ENCODE measurements around the gene NXPH4.

Gene NXPH4

DNA sequence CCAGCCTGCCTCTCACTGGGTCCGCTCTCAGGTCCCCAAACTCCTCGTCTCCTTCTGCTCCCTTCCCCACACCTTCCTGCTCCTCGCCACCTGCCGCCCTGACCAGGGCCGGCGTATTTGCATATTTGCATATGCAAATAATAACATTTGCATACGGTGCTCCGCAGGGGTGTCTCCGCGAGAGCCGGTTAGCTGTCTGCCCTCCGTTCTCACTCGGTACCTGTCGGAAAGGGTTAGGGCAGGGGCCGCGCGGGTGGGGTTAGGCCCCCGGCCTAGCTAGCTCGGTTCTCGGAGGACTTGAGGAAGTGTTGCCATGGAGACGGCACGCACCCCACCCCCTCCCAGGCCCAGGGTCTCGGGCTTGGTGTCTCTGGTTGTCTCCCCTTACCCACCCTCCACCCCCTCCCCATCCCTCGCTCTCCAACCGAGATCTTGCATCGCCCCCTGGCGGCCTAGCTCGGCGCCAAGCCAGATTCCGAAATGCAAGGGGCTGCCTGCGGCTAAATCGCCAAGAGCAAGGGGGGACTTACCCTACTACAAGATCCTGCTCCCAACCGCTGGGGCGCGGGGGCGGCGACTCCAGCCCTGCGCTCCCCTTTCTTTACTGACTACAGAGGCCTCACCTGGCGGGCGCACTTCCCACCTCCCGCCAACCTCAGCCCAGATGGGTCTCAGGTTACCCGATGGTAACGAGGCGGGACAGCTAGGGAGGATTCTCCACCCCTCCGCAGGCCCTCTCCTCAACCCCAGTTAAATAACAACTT lies 26.3 kb downstream of the NXPH4 start:
- no peak overlapping the region for H3K4me3 ChIP-seq (ENCODE audit: low read depth in 1 of 2, low read length in 2 of 2)
- peaks cover 69 to 77% of the 10 kb centered on the region in 2 donors for H3K27me3 ChIP-seq (ENCODE audit: control insufficient read depth in 1 of 2, insufficient read depth in 2 of 2, low read length in 2 of 2)
- H3K27ac ChIP-seq (ENCODE audit: low read depth, low read length), result no peak overlapping the region
- no peak overlapping the region for H3K9ac ChIP-seq (ENCODE audit: low read length)
- no peaks in the 10 kb centered on the region for H3K9me3 ChIP-seq (ENCODE audit: low read length)
- no peaks in the 10 kb centered on the region for H3K36me3 ChIP-seq (ENCODE audit: insufficient read depth, low read length)
- peaks cover 50% of the 10 kb centered on the region for H3K4me1 ChIP-seq (ENCODE audit: insufficient read depth, low read length)

DNA sequence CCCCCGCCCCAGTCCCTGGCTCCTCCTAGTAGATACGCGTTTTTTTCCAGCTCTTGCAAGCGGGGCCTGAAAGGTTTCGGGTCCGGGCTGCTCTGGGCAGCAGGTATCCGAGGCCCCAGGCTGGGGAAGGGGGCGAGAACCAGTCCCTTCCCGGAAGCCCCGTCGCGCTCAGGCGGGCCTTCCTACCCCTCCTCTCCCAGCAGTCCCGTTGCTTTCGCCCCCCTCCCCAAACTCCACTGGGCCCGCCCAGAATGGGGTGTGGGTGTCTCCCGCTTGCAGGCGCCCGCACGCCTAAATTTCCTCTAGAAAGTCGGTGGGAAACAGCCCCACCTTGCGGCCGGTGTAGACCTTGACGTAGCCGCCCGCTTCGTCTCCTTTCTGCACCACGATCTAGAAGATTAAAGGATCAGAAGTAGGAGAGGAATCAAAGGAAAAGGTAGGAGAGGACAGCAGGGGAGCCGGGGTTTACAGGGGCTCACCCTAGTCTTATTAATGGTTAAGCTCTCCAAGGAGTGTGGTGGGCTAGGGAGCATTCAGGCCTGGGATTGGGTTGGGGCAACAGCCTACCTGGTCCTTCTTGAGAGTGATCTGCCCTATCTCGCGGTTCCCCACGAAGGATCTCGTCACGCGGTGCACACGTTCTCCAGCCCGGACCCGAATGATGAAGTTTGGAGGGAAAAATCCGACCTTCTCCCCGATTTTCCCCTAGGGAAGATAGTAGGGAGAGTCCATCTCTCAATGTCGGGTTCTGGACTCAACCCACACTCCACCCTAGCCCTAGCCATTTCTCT lies 27.1 kb downstream of the NXPH4 start:
- no peaks in the 10 kb centered on the region for H3K36me3 ChIP-seq (ENCODE audit: insufficient read depth, low read length)
- peaks cover 62 to 68% of the 10 kb centered on the region in 2 donors for H3K27me3 ChIP-seq (ENCODE audit: control insufficient read depth in 1 of 2, insufficient read depth in 2 of 2, low read length in 2 of 2)
- H3K4me1 ChIP-seq (ENCODE audit: insufficient read depth, low read length), result peaks cover 42% of the 10 kb centered on the region
- H3K4me3 ChIP-seq (ENCODE audit: low read depth in 1 of 2, low read length in 2 of 2), result no peak overlapping the region
- no peak overlapping the region for H3K9ac ChIP-seq (ENCODE audit: low read length)
- no peaks in the 10 kb centered on the region for H3K9me3 ChIP-seq (ENCODE audit: low read length)
- no peak overlapping the region for H3K27ac ChIP-seq (ENCODE audit: low read depth, low read length)

DNA sequence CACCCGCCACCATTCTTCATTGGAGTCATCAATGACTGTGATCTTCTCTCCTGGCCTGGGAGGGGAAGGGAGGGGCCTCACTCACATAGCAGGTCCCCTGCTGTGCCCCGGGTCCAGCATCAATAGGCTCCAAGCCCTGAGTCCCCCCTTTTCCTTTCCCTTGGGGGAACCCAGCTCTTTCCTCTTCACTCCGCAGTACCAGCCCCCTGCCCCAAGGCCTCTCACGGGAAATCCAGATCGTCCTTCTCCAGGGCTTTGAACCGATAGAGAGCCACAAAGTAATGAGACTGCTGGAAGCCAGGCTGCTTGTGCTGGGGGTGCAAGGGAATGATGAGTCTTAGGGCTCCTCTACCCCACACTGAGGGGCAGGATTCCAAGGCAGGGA lies 27.7 kb downstream of the NXPH4 start:
- no peaks in the 10 kb centered on the region for H3K36me3 ChIP-seq (ENCODE audit: insufficient read depth, low read length)
- peaks cover 61 to 64% of the 10 kb centered on the region in 2 donors for H3K27me3 ChIP-seq (ENCODE audit: control insufficient read depth in 1 of 2, insufficient read depth in 2 of 2, low read length in 2 of 2)
- H3K4me3 ChIP-seq (ENCODE audit: low read depth in 1 of 2, low read length in 2 of 2), result no peak overlapping the region
- no peak overlapping the region for H3K9ac ChIP-seq (ENCODE audit: low read length)
- no peak overlapping the region for H3K27ac ChIP-seq (ENCODE audit: low read depth, low read length)
- H3K9me3 ChIP-seq (ENCODE audit: low read length), result no peaks in the 10 kb centered on the region
- peaks cover 39% of the 10 kb centered on the region for H3K4me1 ChIP-seq (ENCODE audit: insufficient read depth, low read length)

DNA sequence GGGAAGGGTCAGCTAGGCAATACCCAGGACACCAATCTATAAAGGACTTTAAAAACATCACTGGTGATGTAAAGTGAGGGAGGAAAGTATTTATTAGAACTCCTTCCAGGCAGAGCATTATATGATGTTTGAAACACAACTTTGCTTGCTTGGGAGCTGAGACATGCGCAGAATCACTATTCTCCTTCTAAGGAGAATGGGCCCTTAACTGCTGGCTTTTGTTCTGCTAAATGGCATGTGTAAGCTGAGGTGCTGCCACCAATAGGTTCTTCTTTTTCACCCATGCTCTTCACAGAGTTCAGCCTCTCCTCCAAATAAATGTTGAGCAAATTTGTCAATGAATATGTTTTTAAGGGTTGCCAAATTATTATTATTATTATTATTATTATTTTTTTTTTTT lies 30.4 kb downstream of the NXPH4 start:
- H3K27me3 ChIP-seq (ENCODE audit: control insufficient read depth in 1 of 2, insufficient read depth in 2 of 2, low read length in 2 of 2), result peaks cover 36 to 38% of the 10 kb centered on the region in 2 donors
- H3K4me3 ChIP-seq (ENCODE audit: low read depth in 1 of 2, low read length in 2 of 2), result no peak overlapping the region
- H3K9ac ChIP-seq (ENCODE audit: low read length), result no peak overlapping the region
- peaks cover 16% of the 10 kb centered on the region for H3K4me1 ChIP-seq (ENCODE audit: insufficient read depth, low read length)
- H3K9me3 ChIP-seq (ENCODE audit: low read length), result no peaks in the 10 kb centered on the region
- no peaks in the 10 kb centered on the region for H3K36me3 ChIP-seq (ENCODE audit: insufficient read depth, low read length)
- no peak overlapping the region for H3K27ac ChIP-seq (ENCODE audit: low read depth, low read length)

DNA sequence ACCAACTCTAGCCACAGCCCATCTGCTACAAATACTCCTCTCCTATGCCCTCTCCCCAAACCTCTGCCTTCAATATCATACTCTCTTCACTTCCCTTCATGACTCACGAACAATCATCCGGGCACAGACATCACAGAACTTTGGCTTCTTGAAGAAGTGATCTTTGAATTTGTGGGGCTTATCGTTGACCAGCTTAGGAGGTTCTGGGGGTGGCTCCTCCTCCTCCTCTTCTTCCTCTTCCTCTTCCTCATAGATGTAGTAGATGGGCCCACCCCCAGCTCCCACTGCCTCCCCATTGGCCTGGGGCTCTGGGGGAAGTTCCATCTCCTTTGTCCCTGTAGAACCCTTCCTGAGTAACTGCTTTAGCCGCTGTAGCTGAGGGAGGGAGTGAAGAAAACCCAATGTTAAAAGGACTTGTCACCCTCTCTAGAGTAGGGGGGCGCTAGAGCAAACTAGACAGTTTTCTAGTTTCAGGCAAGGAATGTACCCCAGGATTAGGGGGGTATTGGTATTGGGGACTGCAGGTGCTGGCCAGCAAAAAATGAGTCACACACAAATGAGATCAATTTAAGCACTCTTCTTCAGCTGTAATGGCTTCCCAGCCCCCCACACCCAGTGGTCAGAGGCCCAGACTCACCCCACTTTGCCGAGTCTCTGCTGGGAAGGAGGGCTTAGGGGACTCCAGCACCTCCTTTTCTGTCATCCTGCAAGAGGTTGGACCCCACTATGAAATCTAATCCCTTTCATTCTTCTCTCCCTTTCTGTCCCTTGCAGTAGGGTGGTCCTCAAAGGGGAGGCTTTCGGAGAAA lies 32.5 kb downstream of the NXPH4 start:
- H3K4me1 ChIP-seq (ENCODE audit: insufficient read depth, low read length), result no peaks in the 10 kb centered on the region
- no peak overlapping the region for H3K4me3 ChIP-seq (ENCODE audit: low read depth in 1 of 2, low read length in 2 of 2)
- no peak overlapping the region for H3K9ac ChIP-seq (ENCODE audit: low read length)
- H3K9me3 ChIP-seq (ENCODE audit: low read length), result no peaks in the 10 kb centered on the region
- H3K27ac ChIP-seq (ENCODE audit: low read depth, low read length), result no peak overlapping the region
- peaks cover 16 to 17% of the 10 kb centered on the region in 2 donors for H3K27me3 ChIP-seq (ENCODE audit: control insufficient read depth in 1 of 2, insufficient read depth in 2 of 2, low read length in 2 of 2)
- H3K36me3 ChIP-seq (ENCODE audit: insufficient read depth, low read length), result no peaks in the 10 kb centered on the region

DNA sequence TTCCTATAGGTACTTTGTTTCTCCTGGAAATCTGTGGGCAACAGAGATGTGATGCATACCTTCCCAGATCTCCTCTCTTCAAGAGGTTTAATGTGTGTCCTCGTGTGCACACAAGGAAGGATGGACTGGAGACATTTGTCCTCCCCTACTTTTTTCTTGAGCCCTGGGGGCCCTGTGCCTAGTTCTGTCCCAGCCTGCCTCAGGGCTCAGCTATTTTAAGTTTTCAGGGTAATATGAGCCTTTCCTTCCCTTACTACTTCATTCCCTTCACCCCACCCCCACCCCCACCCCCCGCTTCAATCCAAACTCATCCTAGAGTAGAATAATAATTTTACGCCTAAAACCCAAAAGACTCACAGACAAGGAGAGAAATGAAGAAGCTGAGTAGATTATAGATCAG lies 33.9 kb downstream of the NXPH4 start:
- no peak overlapping the region for H3K9ac ChIP-seq (ENCODE audit: low read length)
- H3K27ac ChIP-seq (ENCODE audit: low read depth, low read length), result no peak overlapping the region
- H3K9me3 ChIP-seq (ENCODE audit: low read length), result no peaks in the 10 kb centered on the region
- H3K36me3 ChIP-seq (ENCODE audit: insufficient read depth, low read length), result peaks cover 6% of the 10 kb centered on the region
- no peaks in the 10 kb centered on the region for H3K4me1 ChIP-seq (ENCODE audit: insufficient read depth, low read length)
- no peak overlapping the region for H3K4me3 ChIP-seq (ENCODE audit: low read depth in 1 of 2, low read length in 2 of 2)
- H3K27me3 ChIP-seq (ENCODE audit: control insufficient read depth in 1 of 2, insufficient read depth in 2 of 2, low read length in 2 of 2), result peaks cover 4 to 8% of the 10 kb centered on the region in 2 donors

DNA sequence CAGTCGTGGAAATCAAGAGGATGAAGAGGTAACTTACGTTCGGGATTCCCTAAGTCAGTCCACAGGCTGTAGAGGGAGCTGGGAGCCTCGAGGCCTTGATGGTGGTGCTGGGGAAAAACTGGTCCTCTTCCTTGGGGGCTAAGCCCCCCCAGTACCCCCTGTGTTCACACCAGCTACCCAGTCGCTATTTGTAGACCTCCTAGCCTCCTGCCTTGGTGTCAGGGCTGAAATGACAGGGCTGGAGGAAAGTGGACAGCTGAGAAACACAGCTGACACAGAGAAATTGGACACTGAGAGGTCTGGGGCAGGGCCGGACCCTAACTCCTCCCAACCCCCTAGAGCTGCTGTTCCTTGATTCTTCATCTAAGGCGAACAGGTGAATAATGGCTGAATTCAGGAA lies 34.4 kb downstream of the NXPH4 start, which contains the start of gene STAC3:
Gene STAC3, minus strand, starts transcription at position 232 of the 400 bp plus-strand sequence. CDS start 1,551 bp downstream, outside the sequence.
- Histone ChIP-seq H3K4me1 (ENCODE audit: insufficient read depth, low read length) (no peaks in the 10 kb centered on the region), H3K4me3 (ENCODE audit: low read depth in 1 of 2, low read length in 2 of 2) (no peak within 1 kb of the TSS), H3K9me3 (ENCODE audit: low read length) (no peaks in the 10 kb centered on the region), H3K9ac (ENCODE audit: low read length) (no peak within 1 kb of the TSS), H3K36me3 (ENCODE audit: insufficient read depth, low read length) (peaks cover 10% of the 10 kb centered on the region), H3K27ac (ENCODE audit: low read depth, low read length) (no peak within 1 kb of the TSS), H3K27me3 (ENCODE audit: control insufficient read depth in 1 of 2, insufficient read depth in 2 of 2, low read length in 2 of 2) (peaks cover 4 to 8% of the 10 kb centered on the region in 2 donors)

DNA sequence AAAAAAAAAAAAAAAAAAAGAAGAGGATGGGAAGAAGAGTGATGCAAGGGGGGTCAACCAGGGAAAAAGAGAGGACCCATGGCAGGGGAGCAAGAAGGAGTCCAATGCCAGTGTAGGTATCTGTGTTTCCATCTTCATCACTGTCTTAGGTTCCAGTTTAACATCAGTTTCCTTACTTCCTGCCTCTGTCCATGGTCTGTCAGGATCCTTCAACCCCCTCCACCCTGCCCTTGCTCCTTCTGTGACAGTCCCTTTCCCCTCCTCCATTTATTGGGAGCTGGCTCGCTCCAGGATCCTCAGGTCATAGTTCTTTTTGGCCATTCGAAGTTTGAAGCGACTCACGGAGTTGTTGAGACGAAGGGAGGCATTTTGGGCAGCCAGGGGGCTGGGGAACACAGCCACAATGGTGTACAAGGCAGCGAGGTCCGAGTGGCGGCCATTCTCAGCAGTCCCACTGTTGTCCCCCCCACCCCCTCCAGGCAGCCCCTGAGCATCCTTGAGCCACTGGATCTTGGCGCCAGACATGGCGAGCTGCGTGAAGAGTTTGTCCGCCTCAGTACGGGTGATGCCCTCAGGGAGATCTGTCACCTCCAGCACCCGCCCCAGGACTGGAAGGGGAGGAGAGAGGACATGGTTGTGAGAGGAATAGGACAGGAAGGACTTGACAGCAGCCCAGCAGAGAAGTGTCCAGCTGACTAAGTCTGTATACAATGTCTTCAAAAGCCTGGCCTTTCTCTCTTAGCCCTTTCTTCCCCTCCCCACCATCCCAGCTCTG lies 38.1 kb downstream of the NXPH4 start:
- peaks cover 43% of the 10 kb centered on the region for H3K36me3 ChIP-seq (ENCODE audit: insufficient read depth, low read length)

DNA sequence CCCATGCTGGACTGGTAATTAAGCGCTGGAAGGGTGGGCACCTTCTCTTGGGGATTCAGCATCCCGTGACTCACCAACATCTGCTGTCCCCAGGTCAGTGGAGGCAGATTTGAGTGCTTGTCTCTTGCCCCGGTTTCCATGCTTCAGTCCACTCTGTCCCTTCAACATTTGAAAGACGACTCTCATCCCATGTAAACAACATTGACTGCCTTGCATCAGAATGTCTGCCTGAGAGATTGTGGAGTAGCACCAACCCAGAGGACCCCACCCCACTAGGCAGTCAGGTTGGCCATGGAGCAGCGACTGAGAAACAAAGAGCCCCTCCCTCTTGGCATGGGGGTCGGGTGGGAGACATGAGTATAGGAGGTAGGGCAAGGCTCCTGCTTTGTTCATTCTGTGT lies 39.3 kb downstream of the NXPH4 start:
- peaks cover 55% of the 10 kb centered on the region for H3K36me3 ChIP-seq (ENCODE audit: insufficient read depth, low read length)
- H3K4me3 ChIP-seq (ENCODE audit: low read depth in 1 of 2, low read length in 2 of 2), result no peak overlapping the region
- H3K27ac ChIP-seq (ENCODE audit: low read depth, low read length), result no peak overlapping the region
- H3K4me1 ChIP-seq (ENCODE audit: insufficient read depth, low read length), result no peaks in the 10 kb centered on the region
- H3K9me3 ChIP-seq (ENCODE audit: low read length), result no peaks in the 10 kb centered on the region
- H3K9ac ChIP-seq (ENCODE audit: low read length), result no peak overlapping the region
- no peaks in the 10 kb centered on the region for H3K27me3 ChIP-seq (ENCODE audit: control insufficient read depth in 1 of 2, insufficient read depth in 2 of 2, low read length in 2 of 2)

More for the DNA sequence above, 38.1 kb downstream of the NXPH4 start:
- no peak overlapping the region for H3K4me3 ChIP-seq (ENCODE audit: low read depth in 1 of 2, low read length in 2 of 2)
- no peaks in the 10 kb centered on the region for H3K9me3 ChIP-seq (ENCODE audit: low read length)
- no peak overlapping the region for H3K9ac ChIP-seq (ENCODE audit: low read length)
- H3K27ac ChIP-seq (ENCODE audit: low read depth, low read length), result no peak overlapping the region
- no peaks in the 10 kb centered on the region for H3K4me1 ChIP-seq (ENCODE audit: insufficient read depth, low read length)
- no peaks in the 10 kb centered on the region for H3K27me3 ChIP-seq (ENCODE audit: control insufficient read depth in 1 of 2, insufficient read depth in 2 of 2, low read length in 2 of 2)

DNA sequence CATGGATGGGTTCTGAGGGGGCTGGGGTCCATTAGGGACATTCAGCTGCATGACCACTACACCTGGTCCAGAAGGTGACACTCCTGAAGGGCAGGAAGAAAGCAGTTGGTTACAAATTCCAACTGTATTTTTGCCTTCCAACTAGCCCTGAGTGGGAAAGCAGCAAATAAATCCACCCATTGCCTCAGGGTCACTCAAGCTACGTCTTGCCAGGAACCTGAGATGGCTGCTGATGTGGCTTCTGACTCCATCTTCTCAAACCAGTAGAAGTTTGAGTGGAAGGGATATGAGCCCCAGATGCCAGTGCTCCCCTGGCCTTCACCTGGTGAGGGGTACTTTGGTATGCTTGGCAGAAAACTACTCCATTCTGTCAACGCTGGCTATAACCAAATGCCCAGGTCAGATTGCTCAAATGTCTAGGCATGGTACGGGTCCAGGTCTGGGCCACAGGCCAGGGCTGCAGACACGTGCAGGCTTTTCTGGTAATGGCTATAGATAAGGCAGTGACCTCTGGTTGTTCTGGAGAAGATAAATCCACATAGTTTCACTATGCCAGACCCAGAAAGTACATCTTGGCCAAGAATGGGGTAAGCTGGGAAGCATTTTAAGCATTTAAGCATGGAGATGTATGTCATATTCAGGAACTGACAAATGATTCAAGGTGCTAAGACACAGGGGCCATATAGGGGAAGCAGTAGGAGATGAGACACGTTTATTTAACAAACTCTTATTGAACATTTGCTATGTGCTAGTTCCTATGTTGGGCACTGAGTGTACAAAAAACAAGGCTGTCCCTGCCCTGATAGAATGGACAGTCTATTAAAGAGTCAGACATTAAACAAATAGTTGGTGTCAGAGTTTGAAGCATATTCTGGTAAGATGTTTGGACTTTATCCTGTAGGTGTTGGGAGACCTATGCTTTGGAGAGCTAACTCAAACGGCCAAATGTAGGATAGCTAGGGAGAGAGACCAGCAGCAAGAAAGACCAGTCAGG lies 42.7 kb downstream of the NXPH4 start:
- Histone ChIP-seq H3K9ac (ENCODE audit: low read length) (no peak overlapping the region), H3K4me3 (ENCODE audit: low read depth in 1 of 2, low read length in 2 of 2) (no peak overlapping the region), H3K36me3 (ENCODE audit: insufficient read depth, low read length) (peaks cover 72% of the 10 kb centered on the region), H3K27ac (ENCODE audit: low read depth, low read length) (no peak overlapping the region), H3K9me3 (ENCODE audit: low read length) (no peaks in the 10 kb centered on the region), H3K27me3 (ENCODE audit: control insufficient read depth in 1 of 2, insufficient read depth in 2 of 2, low read length in 2 of 2) (no peaks in the 10 kb centered on the region), H3K4me1 (ENCODE audit: insufficient read depth, low read length) (no peaks in the 10 kb centered on the region)

Data from muscle layer of colon (tissue), 2 donors.